ENCODE results near the gene PLPP2.
"Not testable (repeated sequence)": the region's sequence is repeated elsewhere in the genome, so short reads cannot be mapped to it uniquely, and the experiment has no call there.

The PLPP2 gene

GRCh38 chr19:256804-257203 is 34.4 kb downstream of the PLPP2 start:
- not testable (repeated sequence) for DNase-seq

GRCh38 chr19:252421-253186 is 38.6 kb downstream of the PLPP2 start:
- not testable (repeated sequence) for DNase-seq

GRCh38 chr19:246551-246950 is 44.7 kb downstream of the PLPP2 start:
- no peak for DNase-seq

DNA sequence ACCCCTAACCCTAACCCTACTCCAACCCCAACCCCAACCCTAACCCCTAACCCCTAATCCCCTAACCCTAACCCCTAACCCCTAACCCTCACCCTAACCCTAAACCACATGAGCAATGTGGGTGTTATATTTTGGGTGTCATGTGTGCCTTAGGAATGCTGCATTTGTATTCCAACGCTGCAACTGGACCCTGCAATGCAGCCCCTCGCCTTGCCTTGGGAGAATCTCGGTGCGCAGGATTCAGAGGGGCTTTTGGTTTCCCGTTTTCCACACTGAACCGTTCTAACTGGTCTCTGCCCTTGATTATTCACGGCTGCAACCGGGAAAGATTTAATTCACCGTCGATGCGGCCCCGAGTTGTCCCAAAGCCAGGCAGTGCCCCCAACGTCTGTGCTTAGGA is 45.3 kb downstream of the PLPP2 start:
- DNase-seq: not testable (repeated sequence)

DNA sequence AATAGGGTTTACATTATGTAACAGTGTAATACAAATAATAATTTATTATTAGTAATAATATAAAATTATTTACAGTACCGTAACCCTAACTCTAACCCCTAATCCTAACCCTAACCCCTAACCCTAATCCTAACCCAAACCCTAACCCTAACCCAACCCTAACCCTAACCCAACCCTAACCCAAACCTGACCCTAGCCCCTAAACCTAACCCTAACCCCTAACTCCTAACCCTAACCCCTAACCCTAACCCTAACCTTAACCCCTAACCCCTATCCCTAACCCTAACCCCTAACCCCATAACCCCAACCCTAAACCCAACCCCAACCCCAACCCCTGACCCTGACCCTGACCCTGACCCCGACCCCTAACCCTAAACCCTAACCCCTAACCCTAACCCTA is 45.7 kb downstream of the PLPP2 start:
- DNase-seq: no peak
